A673 (cell line): ENCODE measurements around the gene RP2.

ENCODE experiments used
- EZH2 ChIP-seq: fragments of 200-600 bp; sonication (generic); IDR thresholded peaks from 2 replicates; pipeline ENCODE4 v1.6.1; 2017; ENCODE audit warnings: borderline replicate concordance, low read depth, mild to moderate bottlenecking, mixed read lengths, antibody characterized with exemption, low read length; ENCODE audit not compliant: poor library complexity, severe bottlenecking
- TF ChIP-seq, protein P1 (sequence below): fragments of 300-800, 200-600 bp; sonication (generic); conservative IDR thresholded peaks from 2 replicates; pipeline ENCODE4 v1.5.1; 2017; ENCODE audit warnings: low read depth, mild to moderate bottlenecking, antibody characterized with exemption, low read length, moderate library complexity, mixed read lengths

DNA sequence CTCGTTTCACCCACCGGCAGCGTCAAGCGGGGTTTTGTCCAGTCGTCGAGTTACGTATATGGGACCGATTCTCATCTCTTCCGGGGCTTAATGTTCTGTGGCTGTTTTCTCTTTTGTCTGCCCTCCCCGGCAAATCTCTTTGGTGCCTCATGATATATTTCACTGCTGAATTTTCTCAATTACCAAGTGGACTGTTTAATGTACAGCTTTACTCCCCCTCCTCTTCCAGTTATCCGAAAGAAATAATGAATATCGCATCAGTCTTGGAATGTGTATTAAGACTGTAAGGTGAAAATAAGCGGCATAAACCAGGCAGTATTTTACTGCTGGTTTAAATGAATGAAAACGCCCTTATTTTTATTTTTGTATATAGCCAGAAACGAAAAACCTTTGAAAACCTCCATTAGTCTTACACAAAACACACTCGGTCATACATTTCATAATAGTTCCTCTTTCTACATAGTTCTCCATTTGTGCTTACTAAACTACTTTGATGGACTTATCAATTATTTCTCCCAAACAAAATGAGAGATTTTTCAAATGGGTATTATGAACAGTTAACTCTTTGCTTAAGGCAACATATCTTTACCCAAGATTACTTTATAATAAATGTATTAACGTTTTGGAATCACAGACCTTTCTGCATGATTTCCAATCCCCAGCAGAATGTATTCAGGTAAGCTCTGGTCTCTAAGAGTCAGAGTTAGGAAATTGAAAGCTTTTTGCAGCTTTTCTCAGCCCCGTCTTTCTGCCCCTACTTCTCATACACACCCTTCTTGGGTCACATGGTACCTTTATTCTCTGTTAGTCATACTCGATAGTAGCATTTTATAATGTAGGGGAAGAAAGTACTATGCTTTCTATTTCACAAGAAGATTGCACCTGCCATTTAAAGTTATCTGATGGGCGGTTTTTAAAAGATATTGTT, 979 bp downstream of the RP2 start:
- TF ChIP-seq EZH2: no peak
- TF ChIP-seq, protein P1, sequence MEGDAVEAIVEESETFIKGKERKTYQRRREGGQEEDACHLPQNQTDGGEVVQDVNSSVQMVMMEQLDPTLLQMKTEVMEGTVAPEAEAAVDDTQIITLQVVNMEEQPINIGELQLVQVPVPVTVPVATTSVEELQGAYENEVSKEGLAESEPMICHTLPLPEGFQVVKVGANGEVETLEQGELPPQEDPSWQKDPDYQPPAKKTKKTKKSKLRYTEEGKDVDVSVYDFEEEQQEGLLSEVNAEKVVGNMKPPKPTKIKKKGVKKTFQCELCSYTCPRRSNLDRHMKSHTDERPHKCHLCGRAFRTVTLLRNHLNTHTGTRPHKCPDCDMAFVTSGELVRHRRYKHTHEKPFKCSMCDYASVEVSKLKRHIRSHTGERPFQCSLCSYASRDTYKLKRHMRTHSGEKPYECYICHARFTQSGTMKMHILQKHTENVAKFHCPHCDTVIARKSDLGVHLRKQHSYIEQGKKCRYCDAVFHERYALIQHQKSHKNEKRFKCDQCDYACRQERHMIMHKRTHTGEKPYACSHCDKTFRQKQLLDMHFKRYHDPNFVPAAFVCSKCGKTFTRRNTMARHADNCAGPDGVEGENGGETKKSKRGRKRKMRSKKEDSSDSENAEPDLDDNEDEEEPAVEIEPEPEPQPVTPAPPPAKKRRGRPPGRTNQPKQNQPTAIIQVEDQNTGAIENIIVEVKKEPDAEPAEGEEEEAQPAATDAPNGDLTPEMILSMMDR: no peak
